SK-N-SH treated with all-trans-retinoic acid at 6 μM for 48 hours (cell line): Measurements from ENCODE around the gene SEPTIN3.

ENCODE experiments used
- ATAC-seq: fragments of 200-7000 bp; cut with Tn5 transposase; 3 replicates; pipeline ENCODE4 v1.9.1; 2020; ENCODE audit warnings: mild to moderate bottlenecking, moderate library complexity
- ARNTL ChIP-seq: fragments of 450-650 bp; formaldehyde crosslinking; IDR thresholded peaks from 2 replicates; pipeline ENCODE4 v1.5.0; 2020; ENCODE audit warnings: low read depth, mild to moderate bottlenecking, moderate library complexity, borderline replicate concordance
- CREB5 ChIP-seq: fragments of 250-450 bp; sonication (Bioruptor Pico); IDR thresholded peaks from 2 replicates; pipeline ENCODE4 v1.5.1; 2020; ENCODE audit warnings: low read depth, mild to moderate bottlenecking, moderate library complexity
- CSDC2 ChIP-seq: fragments of 250-450 bp; sonication (Bioruptor Pico); IDR thresholded peaks from 2 replicates; pipeline ENCODE4 v1.5.0; 2020; ENCODE audit warnings: mild to moderate bottlenecking, moderate library complexity
- ESRRG ChIP-seq: fragments of 250-450 bp; sonication (Bioruptor Pico); IDR thresholded peaks from 2 replicates; pipeline ENCODE4 v1.6.1; 2021; ENCODE audit warnings: mild to moderate bottlenecking
- GLIS3 ChIP-seq: fragments of 250-450 bp; sonication (Bioruptor Pico); IDR thresholded peaks from 2 replicates; pipeline ENCODE4 v1.5.0; 2020; ENCODE audit warnings: mild to moderate bottlenecking, moderate library complexity
- ISL1 ChIP-seq: fragments of 250-450 bp; sonication (Bioruptor Pico); IDR thresholded peaks from 2 replicates; pipeline ENCODE4 v2.1.2; 2022; ENCODE audit warnings: mild to moderate bottlenecking, moderate library complexity
- OSR1 ChIP-seq: fragments of 250-450 bp; sonication (Bioruptor Pico); IDR thresholded peaks from 2 replicates; pipeline ENCODE4 v1.8.0; 2022; ENCODE audit warnings: moderate library complexity, mild to moderate bottlenecking, inconsistent platforms
- POU6F1 ChIP-seq: fragments of 250-450 bp; sonication (Bioruptor Pico); IDR thresholded peaks from 2 replicates; pipeline ENCODE4 v1.8.0; 2021; ENCODE audit warnings: low read depth, mild to moderate bottlenecking, moderate library complexity, borderline replicate concordance
- PPARA ChIP-seq: fragments of 250-450 bp; sonication (Bioruptor Pico); IDR thresholded peaks from 2 replicates; pipeline ENCODE4 v1.5.0; 2020; ENCODE audit warnings: mild to moderate bottlenecking, borderline replicate concordance
- RARB ChIP-seq: fragments of 250-450 bp; sonication (Bioruptor Pico); IDR thresholded peaks from 2 replicates; pipeline ENCODE4 v1.8.0; 2021; ENCODE audit warnings: mild to moderate bottlenecking, moderate library complexity
- SNAI2 ChIP-seq: fragments of 250-450 bp; sonication (Bioruptor Pico); IDR thresholded peaks from 2 replicates; pipeline ENCODE4 v1.5.0; 2020; ENCODE audit warnings: mild to moderate bottlenecking, moderate library complexity
- TCF4 ChIP-seq: fragments of 250-450 bp; sonication (Bioruptor Pico); IDR thresholded peaks from 2 replicates; pipeline ENCODE4 v1.8.0; 2021; ENCODE audit warnings: mild to moderate bottlenecking, moderate library complexity, borderline replicate concordance
- TOX ChIP-seq: fragments of 250-450 bp; sonication (Bioruptor Pico); IDR thresholded peaks from 2 replicates; pipeline ENCODE4 v1.8.0; 2021; ENCODE audit warnings: mild to moderate bottlenecking, moderate library complexity, borderline replicate concordance
- ZC3H10 ChIP-seq: fragments of 250-450 bp; sonication (Bioruptor Pico); IDR thresholded peaks from 2 replicates; pipeline ENCODE4 v1.5.1; 2021; ENCODE audit warnings: mild to moderate bottlenecking, moderate library complexity
- ZFP3 ChIP-seq: fragments of 250-450 bp; sonication (Bioruptor Pico); IDR thresholded peaks from 2 replicates; pipeline ENCODE4 v1.5.0; 2020; ENCODE audit warnings: mild to moderate bottlenecking, moderate library complexity
- ZFP30 ChIP-seq: fragments of 450-650 bp; formaldehyde crosslinking; IDR thresholded peaks from 2 replicates; pipeline ENCODE4 v1.5.0; 2022; ENCODE audit warnings: mild to moderate bottlenecking, moderate library complexity
- ZNF565 ChIP-seq: fragments of 450-650 bp; formaldehyde crosslinking; conservative IDR thresholded peaks from 2 replicates; pipeline ENCODE4 v1.5.0; 2020; ENCODE audit warnings: low read depth, mild to moderate bottlenecking, moderate library complexity
- ZNF70 ChIP-seq: fragments of 450-650 bp; formaldehyde crosslinking; IDR thresholded peaks from 2 replicates; pipeline ENCODE4 v1.5.0; 2020; ENCODE audit warnings: mild to moderate bottlenecking, moderate library complexity
- ZNF8 ChIP-seq: fragments of 450-650 bp; formaldehyde crosslinking; IDR thresholded peaks from 2 replicates; pipeline ENCODE4 v1.5.0; 2020; ENCODE audit warnings: mild to moderate bottlenecking, moderate library complexity
- TF ChIP-seq, protein P1 (sequence below): fragments of 250-450 bp; sonication (Bioruptor Pico); IDR thresholded peaks from 2 replicates; pipeline ENCODE4 v1.8.0; 2020; ENCODE audit warnings: mild to moderate bottlenecking, moderate library complexity, borderline replicate concordance
- TF ChIP-seq, protein P2 (sequence below): fragments of 250-450 bp; sonication (Bioruptor Pico); IDR thresholded peaks from 2 replicates; pipeline ENCODE4 v1.5.1; 2021; ENCODE audit warnings: mild to moderate bottlenecking, moderate library complexity

The SEPTIN3 gene

DNA sequence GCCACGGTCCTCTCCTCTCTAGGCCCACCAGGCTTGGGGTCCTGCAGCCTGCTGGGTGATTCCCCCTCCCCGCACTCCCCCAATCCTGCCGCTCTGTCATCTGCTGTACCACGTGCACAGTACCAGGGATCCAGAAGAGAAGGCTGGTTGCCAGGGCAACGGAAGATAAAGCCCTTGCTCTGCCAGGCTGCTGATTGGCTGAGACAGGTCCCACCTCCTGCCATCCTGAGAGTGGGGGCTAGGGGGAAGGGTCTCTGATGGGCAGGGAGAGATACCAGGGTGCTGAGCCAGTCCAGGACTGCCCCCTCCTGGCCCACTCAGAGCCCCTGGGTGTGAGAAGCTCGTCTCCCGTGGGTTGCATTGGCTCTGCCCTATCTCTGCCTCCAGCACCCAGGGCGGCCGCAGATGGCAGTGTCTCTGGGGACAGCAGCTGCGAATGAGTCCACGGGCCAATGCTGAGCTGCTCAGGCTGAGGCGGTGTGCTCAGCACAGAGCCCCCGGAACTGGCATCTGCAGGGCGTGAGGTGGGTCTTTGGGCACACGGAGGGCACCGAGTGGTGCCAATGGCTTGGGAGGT is 17.3 kb upstream of the SEPTIN3 start, which contains the start of gene SMIM45 (continued):
- no peak for TF ChIP-seq POU6F1 (CRISPR knock-in tag)

GRCh38 chr22:41952713-41953112 is 16.5 kb upstream of the SEPTIN3 start:
- ATAC-seq, result no peak
- TF ChIP-seq CREB5 (CRISPR knock-in tag) (no peak), RARB (CRISPR knock-in tag) (no peak), TCF4 (CRISPR knock-in tag) (no peak), GLIS3 (no peak), POU6F1 (CRISPR knock-in tag) (no peak), ZNF8 (CRISPR knock-in tag) (no peak), ZFP30 (no peak), ZFP3 (CRISPR knock-in tag) (no peak), SNAI2 (no peak), ESRRG (no peak), ZNF565 (CRISPR knock-in tag) (no peak), ZNF70 (CRISPR knock-in tag) (no peak), ZC3H10 (CRISPR knock-in tag) (no peak), OSR1 (no peak), TOX (CRISPR knock-in tag) (no peak), PPARA (CRISPR knock-in tag) (no peak)
- TF ChIP-seq, protein P1, sequence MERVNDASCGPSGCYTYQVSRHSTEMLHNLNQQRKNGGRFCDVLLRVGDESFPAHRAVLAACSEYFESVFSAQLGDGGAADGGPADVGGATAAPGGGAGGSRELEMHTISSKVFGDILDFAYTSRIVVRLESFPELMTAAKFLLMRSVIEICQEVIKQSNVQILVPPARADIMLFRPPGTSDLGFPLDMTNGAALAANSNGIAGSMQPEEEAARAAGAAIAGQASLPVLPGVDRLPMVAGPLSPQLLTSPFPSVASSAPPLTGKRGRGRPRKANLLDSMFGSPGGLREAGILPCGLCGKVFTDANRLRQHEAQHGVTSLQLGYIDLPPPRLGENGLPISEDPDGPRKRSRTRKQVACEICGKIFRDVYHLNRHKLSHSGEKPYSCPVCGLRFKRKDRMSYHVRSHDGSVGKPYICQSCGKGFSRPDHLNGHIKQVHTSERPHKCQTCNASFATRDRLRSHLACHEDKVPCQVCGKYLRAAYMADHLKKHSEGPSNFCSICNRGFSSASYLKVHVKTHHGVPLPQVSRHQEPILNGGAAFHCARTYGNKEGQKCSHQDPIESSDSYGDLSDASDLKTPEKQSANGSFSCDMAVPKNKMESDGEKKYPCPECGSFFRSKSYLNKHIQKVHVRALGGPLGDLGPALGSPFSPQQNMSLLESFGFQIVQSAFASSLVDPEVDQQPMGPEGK (CRISPR knock-in tag), result no peak
- TF ChIP-seq, protein P2, sequence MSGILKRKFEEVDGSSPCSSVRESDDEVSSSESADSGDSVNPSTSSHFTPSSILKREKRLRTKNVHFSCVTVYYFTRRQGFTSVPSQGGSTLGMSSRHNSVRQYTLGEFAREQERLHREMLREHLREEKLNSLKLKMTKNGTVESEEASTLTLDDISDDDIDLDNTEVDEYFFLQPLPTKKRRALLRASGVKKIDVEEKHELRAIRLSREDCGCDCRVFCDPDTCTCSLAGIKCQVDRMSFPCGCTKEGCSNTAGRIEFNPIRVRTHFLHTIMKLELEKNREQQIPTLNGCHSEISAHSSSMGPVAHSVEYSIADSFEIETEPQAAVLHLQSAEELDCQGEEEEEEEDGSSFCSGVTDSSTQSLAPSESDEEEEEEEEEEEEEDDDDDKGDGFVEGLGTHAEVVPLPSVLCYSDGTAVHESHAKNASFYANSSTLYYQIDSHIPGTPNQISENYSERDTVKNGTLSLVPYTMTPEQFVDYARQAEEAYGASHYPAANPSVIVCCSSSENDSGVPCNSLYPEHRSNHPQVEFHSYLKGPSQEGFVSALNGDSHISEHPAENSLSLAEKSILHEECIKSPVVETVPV (CRISPR knock-in tag), result no peak

DNA sequence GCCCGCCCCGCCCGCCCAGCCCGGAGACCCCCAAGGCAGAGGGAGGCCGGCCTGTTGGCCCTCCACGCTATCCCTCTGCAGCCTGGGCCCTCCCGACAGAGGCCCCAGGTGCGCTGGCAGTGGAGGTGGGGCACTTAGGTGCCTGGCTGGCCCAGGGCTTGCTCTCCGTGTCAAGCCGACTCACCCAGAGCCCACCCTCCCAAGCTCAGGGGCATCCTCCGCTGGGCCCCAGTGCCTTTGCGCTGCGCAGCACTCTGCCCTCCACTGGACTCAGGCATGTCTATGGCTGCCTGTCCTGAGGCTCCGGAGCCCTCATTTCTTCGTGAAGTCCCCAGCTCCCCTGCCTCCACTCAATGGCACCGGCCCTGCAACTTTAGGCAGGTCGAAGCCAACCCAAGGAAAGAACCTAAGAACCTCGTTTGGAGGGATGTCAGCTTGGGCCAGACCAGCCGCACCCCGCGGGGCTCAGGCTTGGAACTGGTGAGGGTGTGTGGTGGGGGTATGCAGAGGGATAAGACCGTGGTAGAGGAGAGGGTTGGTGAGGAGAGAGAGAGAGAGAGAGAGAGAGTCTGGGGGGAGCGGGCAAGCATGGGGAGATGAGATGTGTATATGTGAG is 11.2 kb upstream of the SEPTIN3 start:
- TF ChIP-seq, protein P1 (CRISPR knock-in tag), result no peak
- no peak for TF ChIP-seq ESRRG
- TF ChIP-seq CSDC2 (CRISPR knock-in tag), result no peak
- no peak for TF ChIP-seq ARNTL (CRISPR knock-in tag)
- TF ChIP-seq, protein P2 (CRISPR knock-in tag), result no peak
- TF ChIP-seq GLIS3, result no peak
- no peak for TF ChIP-seq RARB (CRISPR knock-in tag)
- no peak for TF ChIP-seq ZFP3 (CRISPR knock-in tag)
- TF ChIP-seq ZNF565 (CRISPR knock-in tag), result no peak
- TF ChIP-seq ZC3H10 (CRISPR knock-in tag), result no peak
- no peak for TF ChIP-seq ISL1 (CRISPR knock-in tag)
- no peak for TF ChIP-seq CREB5 (CRISPR knock-in tag)
- TF ChIP-seq ZFP30, result no peak
- no peak for TF ChIP-seq TOX (CRISPR knock-in tag)
- no peak for TF ChIP-seq ZNF70 (CRISPR knock-in tag)
- no peak for TF ChIP-seq POU6F1 (CRISPR knock-in tag)
- TF ChIP-seq SNAI2, result no peak
- ATAC-seq, result no peak
